ENCODE data around the gene SETBP1.
A peak's percentile ranks its signal among the peaks of the same experiment; 100 is the strongest.

The SETBP1 gene

GRCh38 chr18:44680273-44681075 is at the start of gene SETBP1:
Gene SETBP1 (plus strand): TSS chr18:44680888. CDS start chr18:44701347, 20,459 bp downstream.
- peak; percentile 55 for DNase-seq (ENCODE audit: low spot score)

DNA sequence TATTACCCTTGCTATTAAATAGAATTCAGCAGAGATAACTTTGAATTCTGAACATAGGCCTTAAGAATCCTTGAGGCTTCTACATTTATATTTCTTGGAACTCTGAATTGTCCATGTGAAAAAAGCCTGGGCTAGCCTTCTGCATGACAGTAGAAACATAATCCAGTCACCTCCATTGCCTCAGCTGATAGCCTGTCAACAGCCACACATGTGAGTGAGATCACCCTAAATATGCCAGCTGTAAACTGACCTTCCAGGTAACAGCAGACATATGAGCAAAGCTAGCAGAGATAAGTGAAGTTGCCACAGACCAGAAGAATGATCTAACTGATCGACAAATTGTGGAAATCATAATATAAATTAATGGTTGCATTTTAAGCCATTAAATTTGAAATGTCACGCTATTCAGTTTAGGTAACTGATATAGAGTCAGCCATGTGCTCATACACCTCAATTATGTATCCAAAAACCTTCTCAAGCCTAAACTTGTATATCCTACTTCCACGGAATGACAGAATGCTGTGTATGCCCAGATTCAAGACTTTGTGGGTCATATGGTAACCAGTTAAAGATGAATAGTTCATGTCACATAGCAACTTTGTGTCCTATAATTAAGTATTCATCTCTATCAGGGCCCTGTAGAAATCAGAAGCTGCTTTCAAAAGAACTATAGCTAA is 48.1 kb upstream of the SETBP1 start:
- no peak for DNase-seq (ENCODE audit: low spot score)

- DNase-seq (ENCODE audit: low spot score) = no peak
Measured at GRCh38 chr18:44635546-44635945, 45.1 kb upstream of the SETBP1 start.

- peak; percentile 7 for DNase-seq (ENCODE audit: low spot score)
Measured at GRCh38 chr18:44636241-44636640, 44.4 kb upstream of the SETBP1 start.

DNA sequence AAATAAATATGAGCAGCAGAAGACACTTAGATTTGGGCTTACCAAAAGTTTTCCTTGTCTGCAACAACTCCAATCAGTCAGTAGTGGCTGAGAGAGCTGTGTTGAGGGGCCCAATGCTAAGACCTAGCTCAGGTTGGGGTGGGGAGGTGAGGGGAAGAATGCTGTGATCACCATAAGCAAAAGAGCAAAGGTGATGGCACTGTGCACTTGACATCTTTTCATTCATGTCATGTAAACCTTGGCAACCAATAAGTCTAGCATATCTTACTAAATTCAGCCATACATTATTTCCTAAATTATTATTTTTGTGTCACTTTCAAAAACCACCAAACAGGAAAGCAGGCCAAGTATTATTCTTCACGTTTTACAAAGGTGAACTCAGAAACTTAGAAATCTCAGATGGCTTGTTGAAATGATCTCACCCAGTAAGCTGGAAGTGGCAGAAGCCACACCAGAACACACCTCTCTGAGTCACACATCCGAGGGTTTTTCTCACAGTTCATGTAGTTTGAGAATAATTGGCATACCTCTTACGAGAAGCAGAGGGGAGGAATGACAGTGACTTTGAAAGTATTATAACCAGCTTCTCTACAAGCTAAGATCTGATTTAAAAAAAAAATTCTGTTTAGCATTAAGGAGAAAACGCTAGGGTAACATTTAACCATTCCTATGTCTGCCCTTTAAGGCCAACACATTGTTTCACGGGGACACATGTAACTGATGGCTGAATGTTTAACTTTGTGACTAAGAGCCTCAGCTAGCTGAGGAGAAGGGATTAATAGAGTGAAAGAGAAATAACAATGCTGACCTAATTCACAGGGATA is 43.3 kb upstream of the SETBP1 start:
- no peak for DNase-seq (ENCODE audit: low spot score)

DNA sequence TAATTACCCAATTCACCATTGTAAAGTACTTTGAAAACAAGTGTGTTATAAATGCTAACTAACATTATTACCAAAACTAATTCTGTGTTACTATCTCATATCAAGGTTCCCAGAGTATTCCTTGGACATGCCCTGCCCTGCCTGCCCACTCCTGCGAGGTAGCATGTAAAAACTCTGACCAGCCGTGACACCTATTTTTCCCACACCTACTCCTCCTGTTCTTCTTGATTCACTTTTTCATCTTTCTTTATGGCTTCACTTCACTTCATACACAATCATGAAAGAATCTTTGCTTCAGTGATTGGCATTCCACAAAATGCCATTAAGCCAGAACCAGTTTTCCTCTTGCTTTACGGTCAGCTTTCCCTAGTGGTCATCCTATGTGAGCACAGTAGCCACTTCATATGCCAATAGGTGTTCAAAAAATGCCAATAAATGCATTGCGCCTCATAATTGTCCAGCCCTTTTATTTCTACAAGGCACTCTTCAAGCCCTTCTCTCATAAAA is 42.6 kb upstream of the SETBP1 start:
- no peak for DNase-seq (ENCODE audit: low spot score)

DNA sequence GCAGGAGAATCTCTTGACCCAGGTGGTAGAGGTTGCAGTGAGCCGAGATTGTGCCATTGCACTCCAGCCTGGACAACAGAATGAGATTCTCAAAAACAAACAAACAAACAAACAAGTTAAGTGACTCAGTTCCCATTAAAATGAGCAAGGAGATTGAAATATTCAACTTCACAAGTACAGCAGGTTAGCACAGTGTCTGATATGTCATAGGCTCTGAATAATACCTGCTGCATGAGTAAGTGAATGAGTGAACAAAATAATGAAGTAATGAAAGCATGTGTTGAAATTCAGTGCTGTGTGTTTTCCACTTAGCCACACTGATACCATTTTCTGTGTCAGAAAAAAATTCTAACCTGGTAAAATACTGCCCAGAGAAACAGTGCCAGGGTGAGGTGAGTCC is 41.9 kb upstream of the SETBP1 start:
- no peak for DNase-seq (ENCODE audit: low spot score)

GRCh38 chr18:44643004-44643403 is 37.7 kb upstream of the SETBP1 start:
- DNase-seq (ENCODE audit: low spot score) = no peak

- no peak for DNase-seq (ENCODE audit: low spot score)
Measured at GRCh38 chr18:44651478-44651877, 29.2 kb upstream of the SETBP1 start.

DNA sequence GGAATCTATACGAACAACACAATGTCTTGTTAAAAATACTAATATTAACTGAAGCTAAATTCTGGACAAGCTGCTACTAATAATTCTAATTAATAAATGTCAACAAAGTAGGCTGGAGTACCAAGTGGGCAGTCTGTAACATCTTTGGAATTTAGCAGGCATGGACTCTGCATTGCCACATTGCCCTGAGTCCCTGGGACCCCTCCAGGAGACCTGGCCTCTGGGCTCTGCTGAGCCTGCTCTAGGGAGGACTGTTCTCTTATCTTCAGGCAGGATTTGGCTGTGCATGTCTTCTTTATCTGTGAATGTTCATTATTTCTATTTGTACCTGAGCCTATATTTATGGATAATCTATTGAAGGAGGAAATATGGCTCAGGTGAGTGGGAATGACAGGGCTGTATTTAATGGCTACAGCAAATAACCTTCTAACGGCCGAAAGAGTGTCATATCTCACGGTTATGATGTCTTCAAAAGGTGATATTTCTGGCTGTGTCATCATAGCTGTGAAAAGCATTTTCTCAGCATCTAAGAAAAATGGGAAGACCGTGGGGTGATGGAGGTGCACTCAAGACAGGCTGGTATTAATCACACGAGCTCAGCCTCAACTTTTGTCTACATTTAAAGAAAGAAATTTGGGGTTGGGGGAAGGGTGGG is 28.6 kb upstream of the SETBP1 start:
- DNase-seq (ENCODE audit: low spot score) = no peak

DNA sequence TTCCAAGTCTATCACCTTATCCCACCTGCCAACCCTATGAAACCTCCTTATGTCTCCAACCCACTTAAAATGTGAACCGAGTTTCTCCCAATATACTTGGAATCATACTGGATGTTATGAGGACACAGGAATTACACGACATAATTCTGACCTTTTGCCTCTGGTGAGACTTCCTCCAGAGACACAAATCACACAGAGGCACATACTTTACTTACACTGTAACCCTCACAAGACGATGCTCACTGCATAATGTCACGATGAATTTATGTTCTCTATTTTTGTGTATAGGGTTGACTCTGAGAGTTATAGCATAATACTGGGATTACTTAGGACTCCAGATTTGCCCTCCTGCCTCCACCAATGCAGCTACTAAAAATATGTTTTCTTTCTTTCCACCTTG is 28.0 kb upstream of the SETBP1 start:
- DNase-seq (ENCODE audit: low spot score) = no peak

- DNase-seq (ENCODE audit: low spot score) = no peak
Measured at GRCh38 chr18:44654573-44654972, 26.1 kb upstream of the SETBP1 start.

DNA sequence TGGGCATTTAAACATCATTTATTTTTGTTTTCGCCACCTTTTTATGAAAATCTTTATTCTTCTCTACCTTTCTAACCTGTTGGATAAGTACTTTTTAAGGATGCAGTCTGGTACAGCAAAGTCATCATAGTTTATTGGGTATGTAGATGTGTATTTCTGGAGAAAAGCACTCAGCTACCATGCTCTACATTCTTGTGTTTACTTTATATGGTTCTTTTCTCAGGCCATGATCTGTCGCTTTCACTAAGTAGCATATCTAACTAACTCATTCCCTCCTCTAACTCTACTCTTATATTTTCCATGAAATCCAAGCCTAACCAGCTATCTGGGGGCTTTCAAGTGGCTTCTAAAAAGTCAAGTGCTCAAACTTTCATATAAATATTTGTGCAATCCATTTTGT is 25.3 kb upstream of the SETBP1 start:
- no peak for DNase-seq (ENCODE audit: low spot score)

- DNase-seq (ENCODE audit: low spot score) = no peak
Measured at GRCh38 chr18:44659771-44660170, 20.9 kb upstream of the SETBP1 start.

DNA sequence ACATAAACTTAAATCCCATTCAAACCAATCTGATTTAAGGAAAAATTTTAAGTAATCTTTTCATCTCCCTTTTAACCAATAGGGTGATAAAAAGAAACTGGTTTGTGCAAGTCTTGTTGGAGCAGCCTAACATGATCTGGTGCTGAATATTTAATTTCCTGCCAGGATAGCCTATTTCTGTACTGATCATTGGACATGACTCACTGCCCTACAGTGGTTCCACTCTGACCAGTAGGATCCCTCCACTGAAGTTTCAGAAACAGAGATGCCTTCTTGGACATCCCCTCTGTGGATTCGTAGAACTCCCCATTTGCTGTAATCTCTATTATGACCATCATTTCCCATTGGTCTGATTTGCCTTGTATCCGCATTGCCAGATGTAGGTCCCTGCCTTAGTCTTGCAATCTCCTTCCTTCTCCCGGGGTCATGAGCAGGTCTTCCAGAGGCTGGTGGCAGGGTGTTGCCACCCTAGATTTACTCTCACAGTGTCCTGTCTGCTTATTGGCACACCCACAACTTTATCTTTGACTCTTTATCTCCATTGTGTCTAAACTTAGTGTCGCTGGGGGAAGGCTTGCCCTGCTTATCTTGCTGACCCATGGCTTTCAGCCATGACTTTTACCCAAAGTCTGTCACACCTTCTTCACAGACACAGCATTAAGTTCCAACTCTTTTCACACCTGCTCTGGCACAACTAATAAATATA is 12.3 kb upstream of the SETBP1 start:
- no peak for DNase-seq (ENCODE audit: low spot score)

GRCh38 chr18:44671914-44672313 is 8.8 kb upstream of the SETBP1 start:
- DNase-seq (ENCODE audit: low spot score) = no peak

- DNase-seq (ENCODE audit: low spot score) = no peak
Measured at GRCh38 chr18:44672506-44672905, 8.2 kb upstream of the SETBP1 start.

DNA sequence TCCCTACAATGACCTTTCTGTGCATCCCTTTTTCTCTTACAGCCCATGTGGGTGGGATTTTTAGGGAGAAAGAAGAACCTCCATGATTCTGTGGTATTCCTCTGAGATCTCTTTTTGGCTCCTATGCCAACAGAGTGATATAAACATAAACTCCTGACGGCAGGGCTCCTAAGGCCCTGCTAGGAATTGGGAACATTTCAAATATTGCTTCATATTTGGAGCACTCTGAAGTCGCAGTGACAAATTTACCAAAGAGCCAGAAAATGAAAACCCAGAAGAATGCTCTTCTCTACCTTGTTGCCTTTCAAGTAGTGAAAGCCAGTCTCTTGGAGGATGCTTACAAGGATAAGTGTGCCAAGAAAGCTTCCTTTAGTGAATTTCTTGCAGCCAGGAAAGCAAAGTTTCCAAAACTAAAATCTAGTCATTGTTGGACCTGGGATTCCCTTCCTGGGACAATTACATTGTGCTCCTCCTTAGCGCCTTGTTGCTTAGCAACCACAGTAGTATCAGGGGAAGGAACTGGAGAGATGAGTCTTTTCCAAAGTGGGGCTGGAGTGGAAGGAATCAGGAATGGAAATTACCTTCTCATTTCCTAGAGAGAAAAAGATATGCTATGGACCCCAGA is 7.3 kb upstream of the SETBP1 start:
- no peak for DNase-seq (ENCODE audit: low spot score)

- no peak for DNase-seq (ENCODE audit: low spot score)
Measured at GRCh38 chr18:44677933-44678332, 2.8 kb upstream of the SETBP1 start.

DNA sequence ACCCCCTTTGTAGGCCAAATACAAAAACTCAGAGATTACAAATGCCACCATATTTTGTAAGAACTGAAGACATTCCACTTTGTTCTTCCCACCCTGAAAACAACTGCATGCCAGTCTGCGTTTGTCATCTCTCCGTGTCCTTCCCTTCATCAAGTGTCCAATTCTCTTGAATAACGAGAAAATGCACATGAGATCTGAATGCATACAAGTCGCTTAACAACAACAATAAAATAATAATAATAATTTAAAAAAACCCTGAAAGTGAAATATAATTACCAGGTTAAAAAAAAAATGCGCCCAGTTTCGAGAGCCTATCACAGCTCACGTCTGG is 2.0 kb upstream of the SETBP1 start:
- DNase-seq (ENCODE audit: low spot score) = no peak
